RWPE2 (cell line): ENCODE measurements around the gene KMT5B.
A peak's percentile ranks its signal among the peaks of the same experiment; 100 is the strongest.

Source experiments
- ATAC-seq: fragments of 200-7000 bp; cut with Tn5 transposase; 3 replicates; pipeline ENCODE4 v1.9.1; 2021; ENCODE audit warnings: low read depth
- DNase-seq: peaks from one replicate; pipeline ENCODE4 v3.0.0-alpha.2; 2020; ENCODE audit warnings: low spot score
- H3K27ac ChIP-seq: fragments of 450-650 bp; 2 replicates; pipeline ENCODE4 v1.5.1; 2017; ENCODE audit warnings: mild to moderate bottlenecking; ENCODE audit not compliant: poor library complexity, severe bottlenecking
- H3K27me3 ChIP-seq: fragments of 250-450 bp; sonication (Bioruptor Pico); 2 replicates; pipeline ENCODE4 v1.5.1; 2021; ENCODE audit warnings: mild to moderate bottlenecking, moderate library complexity; ENCODE audit not compliant: insufficient read depth, poor library complexity, severe bottlenecking
- H3K36me3 ChIP-seq: fragments of 250-450 bp; sonication (Bioruptor Pico); 2 replicates; pipeline ENCODE4 v1.5.1; 2020; ENCODE audit warnings: low read depth, mild to moderate bottlenecking, moderate library complexity
- H3K4me1 ChIP-seq: fragments of 250-450 bp; sonication (Bioruptor Pico); 2 replicates; pipeline ENCODE4 v1.5.1; 2021; ENCODE audit warnings: mild to moderate bottlenecking, moderate library complexity; ENCODE audit not compliant: insufficient read depth, poor library complexity, severe bottlenecking
- H3K4me3 ChIP-seq: fragments of 250-450 bp; sonication (Bioruptor Pico); 2 replicates; pipeline ENCODE4 v1.5.1; 2021; ENCODE audit warnings: mild to moderate bottlenecking, moderate library complexity; ENCODE audit not compliant: severe bottlenecking
- H3K9me3 ChIP-seq: fragments of 250-450 bp; sonication (Bioruptor Pico); 2 replicates; pipeline ENCODE4 v1.5.1; 2021; ENCODE audit warnings: mild to moderate bottlenecking, moderate library complexity; ENCODE audit not compliant: severe bottlenecking
- TF ChIP-seq, protein P1 (sequence below): fragments of 450-650 bp; IDR thresholded peaks from one replicate; pipeline ENCODE4 v1.5.1; 2017; ENCODE audit warnings: mild to moderate bottlenecking, moderate library complexity; ENCODE audit not compliant: poor library complexity, severe bottlenecking

The KMT5B gene

DNA sequence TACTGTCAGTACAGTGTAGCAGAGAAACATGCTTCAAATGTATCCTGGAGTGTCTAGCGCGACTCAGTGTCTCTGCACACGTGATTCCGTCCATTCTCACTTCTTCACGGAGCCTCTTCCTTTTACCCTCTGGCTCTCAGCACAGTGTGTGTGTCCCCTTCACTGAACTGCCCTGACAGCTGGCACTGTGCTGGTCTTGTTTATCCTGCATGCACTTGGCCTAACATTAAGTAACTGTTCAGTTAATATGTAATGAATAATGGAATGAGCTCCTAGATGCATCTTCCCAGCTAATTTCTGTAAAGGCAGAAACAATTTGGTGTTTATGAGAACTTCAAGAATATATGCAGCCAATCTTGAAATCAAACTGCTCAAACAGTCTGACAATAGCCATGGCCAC lies 44.4 kb downstream of the KMT5B start:
- Histone ChIP-seq H3K36me3 (peaks cover 73% of the 10 kb centered on the region), H3K9me3 (no peaks in the 10 kb centered on the region), H3K27me3 (no peaks in the 10 kb centered on the region), H3K4me1 (no peaks in the 10 kb centered on the region), H3K27ac (no peak overlapping the region), H3K4me3 (no peak overlapping the region)
- ATAC-seq (no peak), DNase-seq (no peak)
- TF ChIP-seq, protein P1, sequence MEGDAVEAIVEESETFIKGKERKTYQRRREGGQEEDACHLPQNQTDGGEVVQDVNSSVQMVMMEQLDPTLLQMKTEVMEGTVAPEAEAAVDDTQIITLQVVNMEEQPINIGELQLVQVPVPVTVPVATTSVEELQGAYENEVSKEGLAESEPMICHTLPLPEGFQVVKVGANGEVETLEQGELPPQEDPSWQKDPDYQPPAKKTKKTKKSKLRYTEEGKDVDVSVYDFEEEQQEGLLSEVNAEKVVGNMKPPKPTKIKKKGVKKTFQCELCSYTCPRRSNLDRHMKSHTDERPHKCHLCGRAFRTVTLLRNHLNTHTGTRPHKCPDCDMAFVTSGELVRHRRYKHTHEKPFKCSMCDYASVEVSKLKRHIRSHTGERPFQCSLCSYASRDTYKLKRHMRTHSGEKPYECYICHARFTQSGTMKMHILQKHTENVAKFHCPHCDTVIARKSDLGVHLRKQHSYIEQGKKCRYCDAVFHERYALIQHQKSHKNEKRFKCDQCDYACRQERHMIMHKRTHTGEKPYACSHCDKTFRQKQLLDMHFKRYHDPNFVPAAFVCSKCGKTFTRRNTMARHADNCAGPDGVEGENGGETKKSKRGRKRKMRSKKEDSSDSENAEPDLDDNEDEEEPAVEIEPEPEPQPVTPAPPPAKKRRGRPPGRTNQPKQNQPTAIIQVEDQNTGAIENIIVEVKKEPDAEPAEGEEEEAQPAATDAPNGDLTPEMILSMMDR = no peak

DNA sequence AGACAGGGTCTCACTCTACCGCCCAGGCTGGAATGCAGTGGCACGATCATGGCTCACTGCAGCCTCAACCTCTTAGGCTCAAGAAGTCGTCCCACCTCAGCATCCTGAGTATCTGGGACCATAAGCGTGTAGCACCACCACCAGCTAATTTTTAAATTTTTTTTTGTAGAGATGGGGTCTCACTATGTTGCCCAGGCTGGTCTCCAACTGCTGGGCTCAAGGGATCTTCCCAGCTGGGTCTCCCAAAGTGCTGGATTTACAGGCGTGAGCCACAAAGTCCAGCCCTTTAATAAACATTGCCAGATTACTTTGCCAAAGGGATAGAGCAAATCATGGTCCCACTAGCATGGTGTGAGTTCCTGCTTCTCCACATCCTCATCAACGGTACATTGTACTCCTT lies 45.6 kb downstream of the KMT5B start:
- no peak for DNase-seq
- H3K36me3 ChIP-seq = peaks cover 61% of the 10 kb centered on the region
- no peak overlapping the region for H3K27ac ChIP-seq
- no peaks in the 10 kb centered on the region for H3K9me3 ChIP-seq
- H3K4me1 ChIP-seq = no peaks in the 10 kb centered on the region
- TF ChIP-seq, protein P1 = no peak
- no peaks in the 10 kb centered on the region for H3K27me3 ChIP-seq
- ATAC-seq = no peak
- no peak overlapping the region for H3K4me3 ChIP-seq

DNA sequence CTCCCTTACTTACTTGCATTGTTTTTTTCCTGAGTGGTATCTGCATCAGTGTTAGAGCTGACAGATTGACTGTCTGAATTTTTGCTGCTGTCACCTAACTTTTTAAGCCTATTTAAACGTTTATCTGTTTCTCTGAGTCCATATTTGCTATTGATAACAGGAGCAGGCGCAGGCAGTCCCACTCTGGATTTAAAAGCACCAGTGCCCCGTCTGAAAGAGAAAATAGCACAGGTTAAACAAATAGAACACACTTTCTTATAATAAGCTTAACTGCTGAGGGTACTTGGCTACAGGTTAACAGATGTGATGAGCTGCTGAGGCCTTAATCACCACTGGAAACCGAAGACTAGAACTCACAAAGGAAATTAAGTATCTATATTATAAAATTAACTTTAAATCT lies 46.1 kb downstream of the KMT5B start:
- ATAC-seq = no peak
- H3K36me3 ChIP-seq = peaks cover 56% of the 10 kb centered on the region
- no peak overlapping the region for H3K27ac ChIP-seq

DNA sequence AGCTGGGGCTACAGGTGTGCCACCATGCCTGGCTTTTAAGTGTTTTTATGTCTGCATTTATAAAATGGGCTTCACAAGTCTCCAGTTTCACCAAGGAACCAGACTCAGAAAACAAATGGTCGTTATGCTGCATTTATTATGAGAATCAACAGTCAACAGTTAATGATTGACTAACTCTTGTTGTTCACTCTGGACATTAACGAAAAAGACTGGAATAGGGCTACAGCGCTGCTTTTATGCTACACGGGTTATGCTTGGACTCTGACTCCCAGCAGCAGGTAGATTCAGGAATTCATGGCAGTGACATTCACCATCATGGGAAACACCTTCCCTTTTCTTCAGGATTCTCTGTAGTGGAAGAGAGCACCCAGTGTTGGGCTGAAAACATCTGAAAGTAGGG lies 47.5 kb downstream of the KMT5B start:
- no peaks in the 10 kb centered on the region for H3K4me1 ChIP-seq

More for the DNA sequence above, 46.1 kb downstream of the KMT5B start:
- DNase-seq = no peak
- no peak overlapping the region for H3K4me3 ChIP-seq
- no peaks in the 10 kb centered on the region for H3K27me3 ChIP-seq
- H3K9me3 ChIP-seq = no peaks in the 10 kb centered on the region
- H3K4me1 ChIP-seq = no peaks in the 10 kb centered on the region
- TF ChIP-seq, protein P1 = no peak

DNA sequence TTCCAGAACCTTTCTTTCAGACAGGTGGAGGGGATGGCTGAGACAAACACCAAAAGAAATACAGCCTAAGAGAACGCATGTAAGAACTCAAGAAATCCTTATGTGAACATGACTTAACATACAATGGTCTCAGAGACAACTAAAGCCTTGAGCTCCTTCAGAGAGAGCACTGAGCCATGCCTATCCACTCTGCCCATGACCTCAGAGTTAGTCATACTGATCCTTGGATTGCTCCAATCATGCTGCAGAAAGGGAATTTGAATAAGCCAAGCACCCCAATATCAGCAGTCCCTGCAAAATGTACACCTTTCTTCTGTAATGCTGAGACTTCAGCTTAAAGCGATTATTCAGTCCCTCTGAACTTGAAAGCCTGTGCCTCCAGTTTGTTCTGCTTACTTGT lies 48.7 kb downstream of the KMT5B start:
- ATAC-seq = peak; percentile 84
- DNase-seq = no peak
- Histone ChIP-seq H3K36me3 (peaks cover 31% of the 10 kb centered on the region), H3K27ac (no peak overlapping the region), H3K27me3 (no peaks in the 10 kb centered on the region), H3K4me3 (no peak overlapping the region), H3K4me1 (no peaks in the 10 kb centered on the region), H3K9me3 (no peaks in the 10 kb centered on the region)
- TF ChIP-seq, protein P1 = no peak

More for the DNA sequence above, 47.5 kb downstream of the KMT5B start:
- Histone ChIP-seq H3K27me3 (no peaks in the 10 kb centered on the region), H3K27ac (no peak overlapping the region), H3K9me3 (no peaks in the 10 kb centered on the region), H3K36me3 (peaks cover 42% of the 10 kb centered on the region), H3K4me3 (no peak overlapping the region)
- no peak for ATAC-seq
- no peak for DNase-seq
- TF ChIP-seq, protein P1 = no peak
